ENCODE measurements around the gene SPR.
"Not testable (repeated sequence)": the region's sequence is repeated elsewhere in the genome, so short reads cannot be mapped to it uniquely, and the experiment has no call there.

SPR gene

DNA sequence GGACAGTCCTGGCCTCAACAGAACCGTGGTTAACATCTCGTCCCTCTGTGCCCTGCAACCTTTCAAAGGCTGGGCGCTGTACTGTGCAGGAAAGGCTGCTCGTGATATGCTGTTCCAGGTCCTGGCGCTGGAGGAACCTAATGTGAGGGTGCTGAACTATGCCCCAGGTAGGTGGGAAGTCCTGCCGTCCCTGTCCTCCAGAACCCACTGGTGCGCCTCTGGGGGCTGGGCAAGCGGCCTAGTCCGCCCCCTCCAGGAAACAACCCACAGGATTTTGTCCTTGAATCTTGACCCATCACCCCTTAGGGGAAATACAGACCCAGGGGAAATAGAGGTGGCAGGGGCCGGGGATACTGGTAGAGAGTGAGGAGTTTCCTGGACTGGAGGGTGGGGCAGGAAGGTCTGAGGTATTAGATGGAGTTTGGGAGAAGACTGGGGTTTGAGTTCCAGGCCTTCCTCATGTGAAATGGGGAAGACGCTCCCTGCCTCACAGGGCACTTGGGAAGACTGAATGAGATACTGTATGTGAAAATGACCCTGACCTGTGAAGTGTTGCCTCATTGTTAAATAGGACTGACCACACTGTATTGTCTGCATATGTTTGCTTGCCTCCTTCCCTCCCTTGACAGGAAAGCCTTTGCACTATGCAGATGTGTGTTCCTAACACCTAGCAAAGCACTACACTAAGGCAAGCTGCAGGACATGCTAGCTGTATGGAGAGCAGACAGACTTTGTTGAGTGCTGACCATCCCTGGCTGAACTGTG is 1.4 kb downstream of the SPR start:
- no peak for DNase-seq (ENCODE audit: low read depth in 2 of 2)

DNA sequence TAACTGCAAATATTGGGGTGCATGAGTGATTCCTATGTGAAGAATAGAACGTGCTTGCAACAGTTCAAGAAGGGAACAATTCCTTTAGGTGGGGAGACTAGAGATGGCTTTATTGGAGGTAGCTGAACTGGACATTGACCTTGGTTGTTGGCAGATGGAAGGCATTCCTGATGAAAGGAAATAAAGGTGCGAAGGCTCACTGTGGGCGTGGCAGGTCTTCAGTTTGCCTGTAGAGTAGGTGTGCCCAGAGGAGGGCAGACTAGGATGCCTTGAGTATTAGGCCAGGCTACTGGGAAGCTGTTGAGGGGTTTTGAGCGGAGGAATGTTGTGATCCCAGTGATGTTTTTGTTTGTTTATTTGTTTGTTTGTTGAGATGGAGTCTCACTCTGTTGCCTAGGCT is 2.8 kb downstream of the SPR start:
- DNase-seq (ENCODE audit: low read depth in 2 of 2) = no peak

DNA sequence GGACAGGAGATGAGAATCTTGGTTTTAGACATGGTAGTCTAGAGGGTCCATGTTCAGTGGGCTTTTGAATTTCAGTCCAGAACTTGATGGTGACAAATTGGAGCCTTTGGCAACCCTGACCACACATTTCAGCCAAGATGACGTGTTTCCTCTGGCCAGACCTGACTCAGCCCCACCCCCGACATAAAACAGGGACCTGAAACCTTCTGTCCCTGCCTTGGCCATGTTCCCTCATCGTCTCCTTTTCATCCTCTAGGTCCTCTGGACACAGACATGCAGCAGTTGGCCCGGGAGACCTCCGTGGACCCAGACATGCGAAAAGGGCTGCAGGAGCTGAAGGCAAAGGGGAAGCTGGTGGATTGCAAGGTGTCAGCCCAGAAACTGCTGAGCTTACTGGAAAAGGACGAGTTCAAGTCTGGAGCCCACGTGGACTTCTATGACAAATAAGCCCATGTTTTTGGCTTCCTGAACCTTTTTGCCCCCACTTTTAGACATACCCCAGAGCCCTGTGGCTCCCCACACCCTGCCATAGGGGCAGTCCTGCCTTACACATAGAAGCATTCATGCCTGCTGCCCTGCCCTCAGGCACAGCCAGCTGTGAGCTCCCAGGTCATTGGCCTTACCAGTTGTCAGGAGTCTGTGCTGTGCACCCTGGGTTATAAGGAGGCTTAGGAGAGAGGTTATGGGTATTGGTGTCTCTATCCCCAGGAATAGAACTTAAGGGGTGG is 4.0 kb downstream of the SPR start:
- DNase-seq (ENCODE audit: low read depth in 2 of 2) = no peak

DNA sequence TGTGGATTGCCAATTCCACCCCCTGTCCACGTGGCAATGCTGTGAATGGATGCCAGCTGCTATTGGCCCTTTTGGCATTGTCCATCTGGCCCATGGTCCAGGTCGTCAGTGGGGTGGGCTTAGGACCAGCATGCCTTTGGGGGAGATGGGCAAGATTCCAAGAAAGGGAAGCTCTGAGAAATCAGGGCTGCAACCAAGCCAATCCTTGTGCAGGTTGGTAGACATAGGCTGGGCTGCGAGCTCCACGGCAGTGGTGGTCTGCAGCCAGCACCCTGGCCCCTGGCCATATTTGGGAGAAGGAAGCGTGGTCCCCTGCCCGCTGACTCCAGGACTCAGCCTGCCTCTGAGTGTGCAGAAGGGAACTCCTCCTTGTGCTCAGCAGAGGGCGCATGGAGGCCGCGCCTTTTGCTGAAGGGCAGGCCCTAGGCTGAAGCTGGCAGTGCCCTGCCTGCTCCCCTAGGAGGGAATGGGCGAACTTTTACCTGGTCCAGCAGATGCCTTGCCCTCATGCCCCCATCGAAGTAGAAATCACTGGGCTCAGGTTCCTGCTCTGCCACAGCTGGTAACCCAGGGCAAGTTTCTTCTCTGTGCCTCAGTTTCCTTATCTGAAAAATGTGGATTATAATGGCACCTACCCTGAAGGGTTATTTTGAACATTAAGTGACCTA is 5.4 kb downstream of the SPR start:
- peak in 1 of 2 experiments; percentile 36 for DNase-seq (ENCODE audit: low read depth in 2 of 2)

DNA sequence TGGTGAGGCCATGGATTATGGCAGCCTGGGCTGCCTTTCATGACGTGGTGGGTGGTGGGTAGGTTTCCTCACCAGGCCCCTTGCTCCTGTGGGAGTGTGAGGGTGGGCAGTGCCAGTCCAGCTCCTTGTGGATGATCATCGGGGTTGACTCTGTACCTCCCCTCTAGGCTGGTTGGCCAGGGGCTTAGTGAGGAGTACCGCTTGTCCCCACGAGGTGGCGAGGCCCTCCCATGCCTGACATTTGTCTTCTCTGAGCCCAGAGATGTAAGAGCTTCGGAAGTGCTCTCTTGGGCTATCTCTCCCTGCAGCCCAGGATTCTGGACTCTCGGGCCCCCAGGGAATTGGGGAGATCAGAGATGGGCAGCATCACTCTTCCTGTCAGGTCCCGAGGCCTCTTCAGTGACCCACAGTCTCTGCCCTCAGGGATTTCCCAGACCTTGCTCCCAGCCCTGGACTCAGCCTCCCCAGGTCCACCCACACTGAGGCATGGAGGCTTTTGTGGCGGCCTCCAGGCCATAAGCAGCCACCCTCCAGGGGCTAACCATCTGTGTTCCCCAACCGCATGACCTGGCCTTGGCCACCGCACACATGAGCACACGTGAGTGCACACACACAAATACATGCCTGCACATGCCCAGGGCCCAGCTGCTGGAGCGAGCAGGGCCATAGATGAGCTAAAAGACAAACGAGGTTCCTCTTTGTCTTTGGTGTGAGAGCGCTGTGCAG is 6.5 kb downstream of the SPR start:
- DNase-seq (ENCODE audit: low read depth in 2 of 2) = peak in 1 of 2 experiments; percentile 40

DNA sequence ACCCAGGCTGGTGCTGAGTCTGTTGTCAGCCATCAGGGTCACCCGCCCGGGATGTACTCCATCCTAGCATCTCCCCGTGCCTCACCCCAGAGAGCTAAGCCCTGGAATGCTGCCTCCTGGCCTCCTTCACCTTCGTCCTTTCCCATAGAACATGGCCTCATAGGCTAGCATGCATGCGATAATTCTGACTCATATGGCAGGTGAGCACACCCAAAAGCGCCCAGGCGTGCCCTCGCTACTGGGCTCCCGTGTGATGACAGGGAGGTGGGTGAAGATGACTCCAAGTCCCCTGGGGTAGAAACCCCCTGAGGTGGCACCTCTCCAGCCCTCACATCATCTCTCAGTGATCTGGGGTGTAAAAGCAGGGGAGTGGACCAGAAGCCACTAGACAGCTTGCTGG is 7.3 kb downstream of the SPR start:
- no peak for DNase-seq (ENCODE audit: low read depth in 2 of 2)

DNA sequence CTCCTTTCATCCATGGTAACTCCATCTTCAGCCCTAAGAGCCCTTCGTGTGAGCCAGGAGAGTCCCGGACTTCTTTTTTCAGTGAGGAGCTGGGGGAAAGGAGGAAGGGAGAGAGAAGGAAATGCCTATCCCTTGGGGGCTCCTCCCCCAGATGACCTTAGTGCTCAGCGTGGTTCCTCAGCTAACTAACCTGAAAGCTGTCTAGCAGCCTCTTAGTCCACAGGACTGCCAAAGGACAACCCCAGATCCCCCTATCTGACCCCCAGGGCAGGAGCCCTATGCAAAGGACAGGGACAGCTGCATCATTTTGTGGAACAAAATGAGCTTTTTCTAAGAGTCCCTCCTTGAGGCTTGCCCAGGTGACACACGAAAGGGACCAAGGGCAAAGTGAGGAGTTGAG is 7.9 kb downstream of the SPR start:
- no peak for DNase-seq (ENCODE audit: low read depth in 2 of 2)

DNA sequence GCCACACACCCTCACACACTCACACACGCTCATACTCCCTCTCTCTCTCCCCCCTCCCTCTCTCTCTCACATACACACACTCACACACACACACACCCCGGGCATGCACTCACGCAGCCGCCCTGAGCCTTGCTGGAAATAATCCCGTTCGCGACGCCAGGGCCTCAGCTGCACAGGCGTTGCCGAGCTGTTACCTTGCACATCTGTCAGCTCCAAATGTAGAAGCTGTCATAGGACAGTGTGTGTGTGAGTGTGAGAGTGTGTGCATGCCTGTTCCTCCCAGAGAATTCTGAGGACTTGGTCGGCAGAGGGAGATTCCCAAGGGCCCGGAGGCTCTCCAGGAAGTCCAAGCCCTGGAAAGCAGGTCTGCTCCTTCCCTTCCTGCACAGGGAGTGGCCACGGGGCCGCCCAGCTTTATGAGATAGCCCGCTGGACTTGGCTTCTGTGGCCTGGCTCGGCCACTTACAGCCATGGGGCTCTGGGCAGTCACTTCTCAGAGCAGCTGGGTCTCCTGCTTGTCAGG is 8.6 kb downstream of the SPR start:
- DNase-seq (ENCODE audit: low read depth in 2 of 2) = no peak

DNA sequence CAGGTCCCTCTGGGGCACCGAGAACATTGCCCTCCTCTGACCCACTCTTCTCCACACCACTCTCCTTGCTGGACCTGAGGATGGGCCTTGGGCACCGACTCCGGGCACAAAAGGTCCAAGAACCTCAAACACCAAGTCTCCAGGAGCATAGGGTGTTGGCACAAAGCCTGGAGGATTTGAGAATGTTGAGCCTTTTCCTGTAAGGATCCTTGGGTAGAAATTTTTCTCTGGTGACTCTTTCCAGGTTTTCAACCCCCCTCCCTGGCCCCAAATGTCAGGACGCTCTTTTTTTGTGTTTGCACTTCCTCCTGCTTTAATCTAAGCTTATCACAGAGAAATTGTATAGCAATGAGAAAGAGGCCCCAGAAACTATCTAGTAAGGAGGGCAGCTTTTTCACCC is 9.2 kb downstream of the SPR start:
- no peak for DNase-seq (ENCODE audit: low read depth in 2 of 2)

DNA sequence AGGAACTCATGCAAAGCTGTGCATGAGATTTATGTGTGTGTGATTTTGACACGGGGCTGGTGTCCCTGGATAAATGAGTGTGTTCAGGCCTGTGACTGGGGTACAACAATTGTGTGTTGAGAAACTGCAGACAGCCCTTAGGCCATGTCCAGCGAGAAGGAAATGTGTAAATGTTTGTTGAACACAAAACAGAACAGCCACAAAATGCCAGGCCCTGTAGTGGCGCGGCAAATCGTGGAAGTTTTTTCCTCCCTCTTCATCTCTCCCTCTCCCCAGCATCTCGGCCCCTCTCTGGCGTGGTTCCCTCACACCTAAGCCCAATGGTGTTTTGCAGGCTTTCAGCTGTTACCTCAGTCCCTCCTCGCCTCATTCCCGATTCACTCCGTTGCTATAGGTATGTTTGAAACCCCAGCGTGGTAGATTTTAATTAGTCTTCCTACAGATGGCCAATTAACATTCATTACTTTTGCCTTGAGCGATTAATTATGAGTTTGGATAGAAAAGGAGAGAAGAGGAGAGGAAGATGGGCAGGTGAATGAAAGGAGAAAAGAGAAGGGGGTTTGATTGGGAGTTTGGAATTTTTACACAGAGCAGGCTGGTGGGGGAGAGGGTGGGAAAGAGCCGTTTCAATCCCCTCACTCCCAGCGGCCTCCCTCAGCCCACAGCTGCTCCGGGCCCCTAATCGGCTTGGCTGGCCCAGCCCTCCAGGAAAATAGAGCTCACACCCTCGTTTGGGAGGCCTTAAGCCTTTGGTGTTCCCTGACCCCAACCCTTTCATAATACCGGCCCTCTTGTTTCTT is 10.8 kb downstream of the SPR start:
- DNase-seq (ENCODE audit: low read depth in 2 of 2) = no peak

DNA sequence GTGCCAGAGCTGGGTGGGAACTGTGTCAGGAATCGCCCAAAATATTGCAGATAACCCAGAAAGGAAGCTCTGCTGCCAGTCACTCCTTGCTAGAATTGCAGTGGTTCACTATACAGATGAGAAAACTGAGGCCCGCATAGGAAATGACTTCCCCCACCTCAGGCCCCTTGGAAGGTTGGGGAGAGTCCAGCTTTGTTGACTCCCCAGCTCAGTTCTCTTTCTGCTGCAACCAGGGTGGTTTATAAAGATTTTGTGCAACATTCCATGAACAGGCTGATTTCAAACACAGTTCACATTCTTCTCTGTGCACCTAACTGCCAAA is 11.3 kb downstream of the SPR start:
- no peak for DNase-seq (ENCODE audit: low read depth in 2 of 2)

DNA sequence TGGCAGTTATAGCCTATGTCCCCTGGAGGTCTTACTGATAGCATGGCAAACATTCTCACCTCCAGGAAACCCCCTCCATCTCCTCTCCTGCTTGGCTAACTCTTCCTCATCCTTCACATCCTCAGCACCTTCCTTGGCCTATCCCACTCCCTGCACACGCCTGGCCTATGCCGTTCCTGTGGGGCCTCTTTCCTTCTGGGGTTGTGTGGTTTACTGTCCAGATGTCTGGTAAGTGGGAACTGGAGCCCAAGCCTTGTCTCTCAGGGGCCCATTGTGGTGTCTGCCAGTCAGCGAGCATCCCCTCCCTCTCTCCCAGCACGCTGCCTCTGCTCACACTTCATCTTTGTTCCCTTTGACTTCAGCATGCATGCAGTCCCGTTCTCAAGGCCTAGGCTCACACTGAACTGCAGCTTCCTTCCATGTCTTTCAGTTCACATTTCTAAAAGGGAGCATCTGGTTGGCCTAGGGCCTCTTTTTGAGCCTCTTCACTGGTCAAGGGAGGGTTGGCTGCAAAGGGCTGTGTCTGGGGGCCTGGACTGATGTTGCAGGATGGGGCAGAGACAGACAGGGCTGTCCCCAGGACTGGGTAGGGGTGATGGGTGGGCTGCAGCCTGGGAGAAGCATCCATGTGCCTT is 13.1 kb downstream of the SPR start:
- DNase-seq (ENCODE audit: low read depth in 2 of 2) = no peak

DNA sequence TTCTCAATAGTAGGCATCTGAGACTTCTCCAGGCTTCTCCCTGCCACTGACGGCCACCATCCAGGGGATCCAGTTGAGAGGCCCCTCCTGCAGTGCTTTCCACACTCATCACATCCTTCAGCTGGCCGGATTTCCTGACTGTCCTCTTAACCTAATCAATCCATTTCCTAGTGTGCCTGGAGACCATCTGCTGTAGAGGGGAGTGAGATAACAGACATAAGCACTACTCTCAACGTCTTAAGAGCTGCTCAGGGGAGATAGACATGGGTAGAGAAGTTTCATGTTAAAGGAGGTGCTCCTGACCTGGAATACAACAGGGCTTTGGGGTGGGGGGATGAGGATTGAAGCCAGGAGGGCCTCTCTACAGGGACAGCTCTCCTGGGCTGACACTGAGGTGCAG is 14.2 kb downstream of the SPR start:
- no peak for DNase-seq (ENCODE audit: low read depth in 2 of 2)

DNA sequence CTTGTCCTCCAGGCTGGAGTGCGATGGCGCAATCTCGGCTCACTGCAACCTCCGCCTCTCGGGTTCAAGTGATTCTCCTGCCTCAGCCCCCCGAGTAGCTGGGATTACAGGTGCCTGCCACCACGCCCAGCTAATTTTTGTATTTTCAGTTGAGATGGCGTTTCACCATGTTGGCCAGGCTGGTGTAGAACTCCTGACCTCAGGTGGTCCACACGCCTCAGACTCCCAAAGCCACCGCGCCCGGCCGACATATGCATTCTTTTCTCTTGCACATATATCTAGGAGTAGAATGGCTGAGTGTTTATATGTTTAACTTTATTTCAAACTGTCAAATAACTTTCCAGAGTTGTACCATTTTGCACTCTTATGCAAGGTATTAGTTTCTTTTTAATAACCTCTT is 20.2 kb downstream of the SPR start:
- not testable (repeated sequence) for DNase-seq (ENCODE audit: low read depth in 2 of 2)

DNA sequence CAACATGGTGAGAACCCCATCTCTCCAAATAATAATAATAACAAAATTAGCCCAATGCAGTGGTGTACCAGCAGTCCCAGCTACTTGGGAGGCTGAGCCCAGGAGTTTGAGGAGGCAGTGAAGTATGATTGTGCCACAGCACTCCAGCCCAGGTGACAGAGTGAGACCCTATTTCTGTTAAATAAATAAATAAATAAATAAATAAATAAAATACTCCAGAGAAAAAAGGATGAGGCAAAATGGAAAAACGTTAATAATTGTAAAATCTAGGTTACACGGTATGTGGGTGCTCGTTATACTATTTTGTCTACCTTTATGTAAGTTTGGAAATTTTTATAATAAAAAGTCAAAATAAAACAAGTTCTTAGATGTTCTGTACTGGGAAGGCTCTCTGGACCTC is 21.5 kb downstream of the SPR start:
- DNase-seq (ENCODE audit: low read depth in 2 of 2) = no peak

DNA sequence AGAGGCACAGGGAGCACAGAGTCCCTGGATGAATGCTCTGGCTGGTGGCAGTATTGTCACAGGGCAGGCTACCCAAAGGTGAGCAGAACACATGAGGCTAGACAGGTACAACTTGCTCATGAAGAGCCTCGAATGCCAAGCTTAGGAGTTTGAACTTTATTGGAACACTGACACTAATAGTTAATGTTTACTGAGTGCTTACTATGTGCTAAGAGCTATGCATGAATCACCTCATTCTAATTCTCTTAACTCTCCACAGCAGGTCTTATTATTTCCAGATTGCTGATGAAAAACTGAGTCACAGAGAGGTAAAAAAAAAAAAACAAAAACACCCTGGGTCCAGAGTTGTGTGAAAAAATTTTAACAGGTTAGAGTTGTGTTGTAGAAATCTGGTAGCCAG is 24.0 kb downstream of the SPR start:
- no peak for DNase-seq (ENCODE audit: low read depth in 2 of 2)

DNA sequence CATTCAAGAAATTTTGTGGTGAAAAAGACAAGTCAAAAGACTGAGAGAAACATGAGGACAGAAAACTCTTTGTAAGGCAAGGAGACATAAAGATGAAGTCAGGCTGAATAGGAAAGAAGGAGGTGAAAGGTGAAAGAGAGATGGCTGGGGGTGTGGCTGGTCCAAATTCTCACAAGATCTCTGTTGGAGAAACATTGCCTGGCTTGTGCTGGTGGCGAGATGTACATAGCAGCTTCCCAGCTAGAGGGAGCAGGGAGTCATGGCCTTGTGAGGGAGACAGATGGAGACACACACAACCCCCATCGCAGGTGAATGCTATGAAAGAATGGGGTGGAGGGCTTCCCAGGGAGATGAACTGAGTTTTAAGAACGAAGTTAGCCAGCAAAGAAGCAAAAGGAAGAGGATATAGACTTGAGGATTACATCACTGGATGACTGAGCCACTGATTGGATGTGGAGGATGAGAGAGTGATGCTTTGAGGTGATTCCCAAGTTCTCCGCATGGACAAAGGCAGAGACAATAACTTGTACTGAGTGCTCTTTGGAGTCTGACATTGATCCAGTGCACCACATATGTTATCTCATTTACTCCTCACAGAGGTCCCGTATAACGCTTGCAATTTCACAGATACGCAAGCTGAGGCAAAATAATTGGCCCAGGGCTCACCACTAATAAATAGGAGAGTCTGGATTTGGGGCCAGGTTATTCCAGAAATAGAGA is 26.4 kb downstream of the SPR start:
- DNase-seq (ENCODE audit: low read depth in 2 of 2) = no peak

DNA sequence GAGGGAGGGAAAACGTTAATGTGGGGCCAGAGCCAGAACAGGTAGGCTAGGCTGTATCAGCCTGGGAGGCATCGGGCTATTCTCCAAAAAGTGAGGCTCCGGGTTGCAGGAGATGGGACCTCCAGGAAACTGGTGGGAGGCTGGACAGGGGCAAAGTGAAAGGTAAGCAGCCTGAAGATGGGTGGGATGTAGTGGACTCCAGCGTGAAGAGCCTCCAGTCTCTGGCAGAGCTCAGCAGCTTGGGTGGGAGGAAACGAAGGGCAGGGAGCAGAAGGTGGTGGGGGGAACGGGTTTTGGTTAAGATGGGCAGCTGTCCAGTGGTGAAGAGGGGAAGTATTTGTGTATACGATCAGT is 27.0 kb downstream of the SPR start:
- DNase-seq (ENCODE audit: low read depth in 2 of 2) = no peak

DNA sequence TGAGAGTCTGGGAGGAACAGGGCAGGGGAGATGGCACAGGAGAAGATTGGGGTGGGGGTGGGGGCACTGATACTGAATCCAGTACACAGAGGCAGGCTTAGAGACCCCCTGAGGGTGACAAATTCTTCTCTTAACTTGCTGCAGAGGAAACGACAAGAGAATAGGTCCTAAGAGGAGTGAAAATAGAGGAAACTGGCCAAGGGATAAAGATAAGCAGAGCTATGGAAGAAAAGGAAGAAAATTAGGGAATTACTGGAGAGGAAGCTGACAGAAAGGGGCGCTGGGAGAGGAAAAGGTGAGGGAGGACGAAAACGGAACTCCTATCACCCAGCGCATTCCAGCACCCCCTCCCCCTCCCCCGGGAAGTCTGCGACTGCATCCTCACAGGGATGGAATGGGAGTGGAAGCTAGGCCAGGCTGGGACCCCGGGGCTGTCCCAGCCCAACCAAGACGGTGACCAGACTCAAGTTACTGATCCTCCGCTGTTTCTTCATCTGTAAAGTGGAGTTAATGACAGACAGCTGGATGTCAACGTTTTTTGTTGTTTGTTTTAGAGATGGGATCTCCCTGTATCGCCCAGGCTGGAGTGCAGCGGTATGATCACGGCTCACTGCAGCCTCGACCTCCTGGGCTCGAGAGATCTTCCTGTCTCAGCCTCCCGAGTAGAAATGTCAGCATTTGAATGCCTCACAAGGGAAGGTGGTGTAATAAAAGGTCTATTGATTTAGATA is 27.5 kb downstream of the SPR start:
- no peak for DNase-seq (ENCODE audit: low read depth in 2 of 2)

All from stimulated activated CD4-positive, alpha-beta T cell treated with anti-CD3 and anti-CD28 coated beads, Interleukin-12 subunit alpha, Interleukin-12 subunit beta, amount 100 ng/mL, for 24 hours (primary cell).